ENCODE data around the gene LPAR2.

DNA sequence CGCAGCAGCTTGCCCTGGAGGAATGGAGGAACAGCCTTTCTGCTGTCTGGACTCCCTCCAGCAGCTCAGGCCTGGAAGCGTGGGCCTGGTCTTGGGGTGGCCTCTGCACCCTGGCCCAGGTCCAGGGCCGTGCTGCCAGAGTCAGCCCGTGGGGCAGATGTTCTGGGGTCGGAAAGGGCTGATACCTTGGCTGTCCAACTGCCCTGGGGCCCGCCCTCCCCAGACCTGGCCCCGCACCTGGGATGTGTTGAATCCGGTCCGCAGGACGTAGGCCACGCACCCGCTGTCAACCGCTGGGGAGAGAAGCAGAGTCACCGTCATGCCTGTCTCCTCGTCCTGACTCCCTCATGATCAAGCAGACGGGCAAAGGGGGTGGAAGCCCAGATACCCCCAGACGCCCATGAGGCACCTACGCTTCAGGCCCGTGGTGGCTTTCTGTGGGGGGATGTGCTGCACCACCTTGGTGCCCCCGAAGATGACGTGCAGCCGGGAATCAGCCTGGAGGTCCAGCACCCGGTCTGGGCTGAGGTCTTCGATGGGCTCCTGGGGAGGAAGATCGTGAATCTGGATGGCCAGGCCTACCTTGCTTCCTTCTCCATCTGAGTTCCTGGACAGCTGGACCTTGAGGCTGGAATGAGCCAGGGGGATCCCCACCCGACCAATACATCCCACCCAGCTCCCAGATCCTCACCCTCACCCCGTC is 27.8 kb upstream of the LPAR2 start:
- TF ChIP-seq ZNF274 (IDR thresholded peaks at IDR 0.05; ENCODE audit: low read depth, low read length) (no peak), SUZ12 (IDR thresholded peaks at IDR 0.05; ENCODE audit: extremely low read depth, insufficient read depth, insufficient read length) (no peak)
